ENCODE results near the gene CAPZB. TPM values are rescaled to one million over a fixed set of nuclear protein-coding genes. Genes with fewer than 3 reads are reported as not detected.

CAPZB gene
- 106 and 137 TPM in 2 replicates for total RNA-seq

GRCh38 chr1:19485362-19486187 lies at the start of gene CAPZB:
TSS of gene CAPZB (minus strand) at chr1:19485539. CDS start at chr1:19485438, 101 bp downstream.

GRCh38 chr1:19311931-19312781 lies 173.2 kb downstream of the CAPZB start, which contains the start of the genes AKR7A2 and SLC66A1:
TSS of gene AKR7A2 (minus strand) at chr1:19312144. CDS start at chr1:19312124, 20 bp downstream.
TSS of gene SLC66A1 (plus strand) at chr1:19312326. CDS start at chr1:19317678, 5,352 bp downstream.

Other genes starting within 250 kb of the CAPZB start
- gene EMC1, start 234.0 kb downstream of the CAPZB start, total RNA-seq, result 72.8 and 87.6 TPM in 2 replicates
- gene MRTO4, start 233.7 kb downstream of the CAPZB start, total RNA-seq, result 69.2 and 69.5 TPM in 2 replicates
- gene AKR7A3, start 196.8 kb downstream of the CAPZB start, total RNA-seq, result 0.20 and 0.89 TPM in 2 replicates
- gene AKR7A2, start 173.4 kb downstream of the CAPZB start, total RNA-seq, result 108 and 134 TPM in 2 replicates
- gene SLC66A1, start 173.2 kb downstream of the CAPZB start, total RNA-seq, result 23.7 and 24.4 TPM in 2 replicates
- 54.3 and 72.4 TPM in 2 replicates for gene NBL1, start 158.8 kb upstream of the CAPZB start, total RNA-seq
- gene HTR6, start 179.3 kb upstream of the CAPZB start, total RNA-seq, result not detected in 2 replicates